Bronchial epithelial cell (primary cell): Measurements from ENCODE around the gene KAZN. TPM values are rescaled to one million over a fixed set of nuclear protein-coding genes. Genes with fewer than 3 reads are reported as not detected.

Experiments used
- DNase-seq: peaks from one replicate; pipeline ENCODE4 v3.0.0-alpha.2; 2010; ENCODE audit warnings: low read depth
- FAIRE-seq: peaks from 2 replicates; lab custom pipeline; 2011; peaks lifted over from hg19 to GRCh38; lab: Jason Lieb, UNC
- H3K27me3 ChIP-seq: 2 replicates; pipeline ENCODE4 v1.5.1; 2011; ENCODE audit warnings: low read length; ENCODE audit not compliant: control insufficient read depth, insufficient read depth
- H3K36me3 ChIP-seq: 2 replicates; pipeline ENCODE4 v1.5.1; 2011; ENCODE audit warnings: low read length; ENCODE audit not compliant: control insufficient read depth, insufficient read depth
- H3K4me3 ChIP-seq: 2 replicates; pipeline ENCODE4 v1.5.1; 2011; ENCODE audit warnings: mild to moderate bottlenecking, low read depth, low read length, control low read depth
- total RNA-seq: library from RNA; depleted of rRNA; stranded (reverse); fragments of >200 nt; gene quantifications from 2 replicates; pipeline ENCODE4 v1.2.1, GENCODE V29; 2014
- TF ChIP-seq, protein P1 (sequence below): IDR thresholded peaks from 2 replicates; pipeline ENCODE4 v1.5.1; 2011; ENCODE audit warnings: mild to moderate bottlenecking, moderate library complexity, low read length, control low read depth, inconsistent platforms; ENCODE audit not compliant: insufficient read depth, severe bottlenecking

Gene KAZN
- total RNA-seq, 1 donor from 2014 or later: 4.7 TPM

DNA sequence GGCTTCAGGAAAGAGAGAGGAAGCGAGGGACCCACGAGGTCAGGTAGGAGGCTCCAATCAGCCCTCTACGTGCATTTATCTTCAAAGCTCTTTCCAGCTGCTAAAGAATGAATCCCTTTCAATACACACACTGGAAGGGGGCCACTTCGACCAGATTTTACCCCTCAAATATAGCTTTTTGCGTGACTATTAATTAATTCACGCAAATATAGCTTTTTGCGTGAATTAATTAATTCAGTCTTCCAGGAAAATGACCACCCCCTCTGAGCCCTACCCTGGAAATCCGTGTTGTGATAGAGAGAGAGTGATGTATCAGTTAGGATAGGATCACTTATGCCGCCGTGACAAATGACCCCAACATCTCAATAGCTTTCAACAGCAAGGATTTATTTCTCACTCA is 289.9 kb downstream of the KAZN start:
- H3K36me3 ChIP-seq: no peaks in the 10 kb centered on the region
- no peak for FAIRE-seq
- DNase-seq: no peak
- no peak overlapping the region for H3K4me3 ChIP-seq
- TF ChIP-seq, protein P1, sequence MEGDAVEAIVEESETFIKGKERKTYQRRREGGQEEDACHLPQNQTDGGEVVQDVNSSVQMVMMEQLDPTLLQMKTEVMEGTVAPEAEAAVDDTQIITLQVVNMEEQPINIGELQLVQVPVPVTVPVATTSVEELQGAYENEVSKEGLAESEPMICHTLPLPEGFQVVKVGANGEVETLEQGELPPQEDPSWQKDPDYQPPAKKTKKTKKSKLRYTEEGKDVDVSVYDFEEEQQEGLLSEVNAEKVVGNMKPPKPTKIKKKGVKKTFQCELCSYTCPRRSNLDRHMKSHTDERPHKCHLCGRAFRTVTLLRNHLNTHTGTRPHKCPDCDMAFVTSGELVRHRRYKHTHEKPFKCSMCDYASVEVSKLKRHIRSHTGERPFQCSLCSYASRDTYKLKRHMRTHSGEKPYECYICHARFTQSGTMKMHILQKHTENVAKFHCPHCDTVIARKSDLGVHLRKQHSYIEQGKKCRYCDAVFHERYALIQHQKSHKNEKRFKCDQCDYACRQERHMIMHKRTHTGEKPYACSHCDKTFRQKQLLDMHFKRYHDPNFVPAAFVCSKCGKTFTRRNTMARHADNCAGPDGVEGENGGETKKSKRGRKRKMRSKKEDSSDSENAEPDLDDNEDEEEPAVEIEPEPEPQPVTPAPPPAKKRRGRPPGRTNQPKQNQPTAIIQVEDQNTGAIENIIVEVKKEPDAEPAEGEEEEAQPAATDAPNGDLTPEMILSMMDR: no peak
- H3K27me3 ChIP-seq: no peaks in the 10 kb centered on the region

DNA sequence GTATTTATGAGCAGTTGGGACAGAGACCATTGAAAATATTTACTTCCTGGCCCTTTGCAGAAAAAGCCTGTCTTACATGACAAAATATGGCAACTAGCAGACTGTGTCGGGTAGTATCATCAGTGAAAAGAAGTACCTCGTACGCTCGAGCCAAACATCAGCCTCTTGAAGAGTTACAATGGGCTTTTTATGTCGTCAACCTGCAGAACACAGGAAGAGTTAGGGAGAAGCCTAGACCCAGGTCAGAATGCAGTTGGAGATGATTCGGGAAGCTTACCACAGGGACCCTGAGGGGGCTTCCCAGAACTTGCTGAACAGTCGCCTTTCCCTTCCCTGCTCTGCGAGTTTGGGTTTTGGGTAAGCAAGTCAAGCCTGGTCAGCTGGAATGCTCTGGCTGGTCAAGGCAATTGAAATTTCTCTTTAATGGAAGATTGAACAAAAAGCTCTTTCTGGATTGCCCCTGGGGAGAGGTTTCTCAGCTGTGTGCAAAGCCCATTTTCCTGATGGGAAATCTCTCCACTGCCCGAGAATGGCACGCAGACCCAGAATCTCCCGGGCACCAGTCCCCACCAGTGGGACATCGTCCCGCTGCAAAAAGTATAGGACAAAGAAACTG is 291.4 kb downstream of the KAZN start:
- TF ChIP-seq, protein P1: no peak
- no peaks in the 10 kb centered on the region for H3K36me3 ChIP-seq
- no peak for DNase-seq
- H3K27me3 ChIP-seq: no peaks in the 10 kb centered on the region
- FAIRE-seq: no peak
- no peak overlapping the region for H3K4me3 ChIP-seq

DNA sequence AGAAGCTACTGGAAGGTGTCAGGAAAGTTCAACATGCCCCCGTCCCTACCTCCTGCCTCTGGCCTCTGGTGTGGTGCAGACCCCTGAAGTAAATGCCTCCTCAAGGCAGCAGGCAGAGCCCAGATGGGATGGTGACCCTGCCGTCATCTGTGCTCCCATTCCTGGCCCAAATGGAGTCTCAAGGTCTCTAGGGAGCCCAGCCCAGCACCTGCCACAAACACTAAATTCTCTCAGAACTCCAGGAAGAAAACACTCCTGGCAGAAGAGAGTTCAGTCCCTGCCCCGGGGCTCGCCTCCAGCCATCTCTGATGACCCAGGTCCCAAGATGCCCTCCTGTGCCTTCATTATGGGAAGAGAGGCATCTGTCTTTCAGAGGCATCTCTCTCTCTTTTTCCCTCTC is 293.5 kb downstream of the KAZN start:
- no peak for FAIRE-seq
- Histone ChIP-seq H3K4me3 (no peak overlapping the region), H3K27me3 (no peaks in the 10 kb centered on the region), H3K36me3 (no peaks in the 10 kb centered on the region)
- no peak for DNase-seq
- TF ChIP-seq, protein P1: no peak

DNA sequence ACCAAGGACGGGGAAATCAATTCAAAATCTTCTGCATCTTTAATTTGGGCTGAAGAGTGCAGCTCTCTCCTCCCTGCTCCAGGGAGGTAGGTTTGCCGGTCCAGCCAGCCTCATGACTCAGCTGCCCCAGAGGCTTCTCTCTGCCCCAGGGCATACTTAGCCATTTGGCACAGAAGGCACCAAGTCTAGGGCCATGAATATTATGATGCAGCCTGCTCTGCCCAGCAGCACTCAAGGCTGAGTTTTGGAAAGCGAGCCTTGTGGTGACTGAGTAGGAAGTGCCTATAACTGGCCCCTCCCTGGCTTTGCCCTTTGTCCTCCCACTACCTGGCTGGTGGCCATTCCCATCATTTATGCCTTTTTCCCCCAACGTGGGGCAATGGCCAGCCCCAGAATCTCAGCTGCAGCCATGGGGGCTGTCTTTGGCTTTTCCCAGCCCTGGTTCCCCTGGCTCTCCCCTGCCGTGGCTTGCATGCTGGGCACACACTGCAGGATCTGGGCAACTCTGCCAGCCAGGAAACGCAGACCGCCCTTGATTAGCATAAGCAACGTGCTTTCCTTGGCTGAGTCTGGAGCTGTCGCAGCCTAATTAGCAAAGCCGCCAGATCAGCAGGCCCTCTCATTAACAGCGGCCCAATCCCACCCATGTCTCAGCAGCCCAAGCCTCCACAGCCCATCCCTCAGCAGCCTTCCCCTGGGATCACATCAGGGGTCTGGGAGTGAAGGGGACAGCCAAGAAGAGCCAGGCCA is 296.5 kb downstream of the KAZN start:
- FAIRE-seq (no peak), DNase-seq (no peak)
- no peak overlapping the region for H3K4me3 ChIP-seq
- H3K36me3 ChIP-seq: no peaks in the 10 kb centered on the region
- H3K27me3 ChIP-seq: no peaks in the 10 kb centered on the region
- TF ChIP-seq, protein P1: no peak

DNA sequence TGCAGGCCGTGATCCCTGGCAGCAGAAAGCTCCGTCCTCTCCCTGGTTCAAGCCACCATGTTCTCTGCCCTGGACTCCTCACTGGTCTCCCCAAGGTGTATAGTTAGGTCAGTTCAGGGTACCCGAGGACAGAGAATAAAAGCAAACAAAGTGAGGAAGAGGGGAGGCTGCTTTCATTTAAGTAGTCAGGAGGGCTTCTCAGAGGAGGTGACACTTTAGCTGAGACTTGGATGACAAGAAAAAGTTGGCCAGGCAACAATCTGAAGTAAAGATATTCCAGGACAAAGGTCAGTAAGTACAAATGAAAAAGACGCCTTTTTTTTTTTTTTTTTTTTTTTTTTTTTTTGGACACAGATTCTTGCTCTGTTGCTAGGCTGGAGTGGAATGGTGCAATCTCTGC is 297.2 kb downstream of the KAZN start:
- FAIRE-seq: no peak
- Histone ChIP-seq H3K27me3 (no peaks in the 10 kb centered on the region), H3K36me3 (no peaks in the 10 kb centered on the region), H3K4me3 (no peak overlapping the region)
- no peak for DNase-seq
- TF ChIP-seq, protein P1: no peak
